Left ventricle myocardium inferior (tissue), 1 donor: ENCODE results near the gene TMEM63B. TPM values are rescaled to one million over a fixed set of nuclear protein-coding genes. Genes with fewer than 3 reads are reported as not detected.

Source experiments
- DNase-seq: peaks from one replicate; pipeline ENCODE4 v3.0.0-alpha.2; 2020
- H3K27ac ChIP-seq: fragments of 200-600 bp; replicated peaks from 2 replicates; pipeline ENCODE4 v1.8.0; 2021
- H3K27me3 ChIP-seq: fragments of 200-600 bp; 2 replicates; pipeline ENCODE4 v1.8.0; 2021; ENCODE audit warnings: low read depth
- H3K36me3 ChIP-seq: fragments of 200-600 bp; 2 replicates; pipeline ENCODE4 v1.8.0; 2021
- H3K4me1 ChIP-seq: fragments of 200-600 bp; 2 replicates; pipeline ENCODE4 v1.8.0; 2021
- H3K4me3 ChIP-seq: fragments of 200-600 bp; 2 replicates; pipeline ENCODE4 v1.8.0; 2021; ENCODE audit warnings: mild to moderate bottlenecking, moderate library complexity
- H3K9me3 ChIP-seq: fragments of 200-600 bp; replicated peaks from 2 replicates; pipeline ENCODE4 v1.8.0; 2021
- CTCF ChIP-seq: fragments of 200-600 bp; IDR thresholded peaks from 2 replicates; pipeline ENCODE4 v1.8.0; 2021; ENCODE audit warnings: antibody characterized with exemption, mild to moderate bottlenecking, borderline replicate concordance
- intact Hi-C: fragments of 100-400 bp; cut with micrococcal nuclease; formaldehyde crosslinking; loops from one replicate; pipeline ENCODE4 v1.11.0; 2022
- total RNA-seq: library from RNA; stranded (reverse); fragmentation: NEBNext Ultra II Directional; extraction: Animal tissue kit (Norgen Biotek cat#: 25700); gene quantifications from one replicate; pipeline ENCODE4 v1.2.1, GENCODE V29; 2021
- donor health status: DM: no; HTN: yes; CAD: no; lungs with severe emphysema.

TMEM63B gene
- total RNA-seq, 1 donor from 2014 or later = 37.2 TPM

GRCh38 chr6:44135173-44135758 is 7.9 kb downstream of the TMEM63B start:
- intact Hi-C loops = no loop called here
- no peak for TF ChIP-seq CTCF
- Histone ChIP-seq H3K27me3 (no peaks in the 10 kb centered on the region), H3K4me1 (peaks cover 29% of the 10 kb centered on the region), H3K9me3 (no peaks in the 10 kb centered on the region), H3K36me3 (peaks cover 57% of the 10 kb centered on the region), H3K27ac (no peak overlapping the region), H3K4me3 (no peak overlapping the region)
- DNase-seq = no peak

- no peaks in the 10 kb centered on the region for H3K9me3 ChIP-seq
- DNase-seq = no peak
- intact Hi-C loops = no loop called here
- no peak for TF ChIP-seq CTCF
- peaks cover 23% of the 10 kb centered on the region for H3K4me1 ChIP-seq
- H3K27ac ChIP-seq = no peak overlapping the region
- no peak overlapping the region for H3K4me3 ChIP-seq
- no peaks in the 10 kb centered on the region for H3K27me3 ChIP-seq
- H3K36me3 ChIP-seq = peaks cover 63% of the 10 kb centered on the region
These were observed 8.5 kb downstream of the TMEM63B start for GRCh38 chr6:44135875-44136274.

- Histone ChIP-seq H3K4me1 (peaks cover 2% of the 10 kb centered on the region), H3K4me3 (no peak overlapping the region), H3K27me3 (no peaks in the 10 kb centered on the region), H3K36me3 (peaks cover 92% of the 10 kb centered on the region), H3K9me3 (no peaks in the 10 kb centered on the region), H3K27ac (no peak overlapping the region)
- no peak for DNase-seq
- TF ChIP-seq CTCF = no peak
- intact Hi-C loops = no loop called here
These were observed 11.5 kb downstream of the TMEM63B start for GRCh38 chr6:44138717-44139350.

- Histone ChIP-seq H3K9me3 (no peaks in the 10 kb centered on the region), H3K27ac (no peak overlapping the region), H3K27me3 (no peaks in the 10 kb centered on the region), H3K4me1 (no peaks in the 10 kb centered on the region), H3K36me3 (peaks cover 97% of the 10 kb centered on the region), H3K4me3 (no peak overlapping the region)
- intact Hi-C loops = no loop called here
- no peak for TF ChIP-seq CTCF
- DNase-seq = no peak
These were observed 12.0 kb downstream of the TMEM63B start for GRCh38 chr6:44139351-44139743.

GRCh38 chr6:44142835-44143234 is 15.5 kb downstream of the TMEM63B start:
- Histone ChIP-seq H3K4me1 (no peaks in the 10 kb centered on the region), H3K4me3 (no peak overlapping the region), H3K9me3 (no peaks in the 10 kb centered on the region), H3K27me3 (no peaks in the 10 kb centered on the region), H3K36me3 (peaks cover 95% of the 10 kb centered on the region), H3K27ac (no peak overlapping the region)
- no peak for TF ChIP-seq CTCF
- no peak for DNase-seq
- intact Hi-C loops = no loop called here
